GM04503 (cell line): Measurements from ENCODE around the gene DUSP14.

Experiments
- DNase-seq: peaks from one replicate; pipeline ENCODE4 v3.0.0-alpha.2; 2012; ENCODE audit warnings: low read depth

The DUSP14 gene

GRCh38 chr17:37517881-37518280 lies 28.2 kb downstream of the DUSP14 start:
- DNase-seq = no peak

GRCh38 chr17:37518826-37519225 lies 29.1 kb downstream of the DUSP14 start:
- no peak for DNase-seq

GRCh38 chr17:37519251-37519985 lies 29.7 kb downstream of the DUSP14 start:
- DNase-seq = no peak

GRCh38 chr17:37520174-37520573 lies 30.5 kb downstream of the DUSP14 start:
- no peak for DNase-seq

- no peak for DNase-seq
Observed at GRCh38 chr17:37521821-37522220, 32.1 kb downstream of the DUSP14 start.

- DNase-seq = no peak
Observed at GRCh38 chr17:37523715-37524219, 34.1 kb downstream of the DUSP14 start.

GRCh38 chr17:37527249-37527851 lies 37.7 kb downstream of the DUSP14 start:
- DNase-seq = no peak

GRCh38 chr17:37530420-37530819 lies 40.7 kb downstream of the DUSP14 start:
- no peak for DNase-seq

- no peak for DNase-seq
Observed at GRCh38 chr17:37532756-37533155, 43.1 kb downstream of the DUSP14 start.

GRCh38 chr17:37535906-37536305 lies 46.2 kb downstream of the DUSP14 start:
- no peak for DNase-seq

- DNase-seq = no peak
Observed at GRCh38 chr17:37538981-37539659, 49.4 kb downstream of the DUSP14 start.

GRCh38 chr17:37541880-37542660 lies 52.4 kb downstream of the DUSP14 start:
- no peak for DNase-seq

GRCh38 chr17:37543637-37544052 lies 54.0 kb downstream of the DUSP14 start:
- DNase-seq = peak; percentile 35

- DNase-seq = no peak
Observed at GRCh38 chr17:37545486-37545885, 55.8 kb downstream of the DUSP14 start.

GRCh38 chr17:37546302-37546701 lies 56.6 kb downstream of the DUSP14 start:
- DNase-seq = no peak

- DNase-seq = no peak
Observed at GRCh38 chr17:37547986-37548385, 58.3 kb downstream of the DUSP14 start.

GRCh38 chr17:37551788-37552187 lies 62.1 kb downstream of the DUSP14 start:
- DNase-seq = no peak

- no peak for DNase-seq
Observed at GRCh38 chr17:37553401-37553966, 63.8 kb downstream of the DUSP14 start.

GRCh38 chr17:37555386-37555785 lies 65.7 kb downstream of the DUSP14 start:
- DNase-seq = no peak

GRCh38 chr17:37557482-37557881 lies 67.8 kb downstream of the DUSP14 start:
- no peak for DNase-seq

GRCh38 chr17:37558299-37558698 lies 68.6 kb downstream of the DUSP14 start:
- no peak for DNase-seq
